Hepatocyte (in vitro differentiated cells): ENCODE results near the gene TMEM203. TPM values are rescaled to one million over a fixed set of nuclear protein-coding genes. Genes with fewer than 3 reads are reported as not detected.

Source experiments
- DNase-seq: peaks from one replicate; pipeline ENCODE4 v3.0.0-alpha.2; 2016; ENCODE audit warnings: low spot score
- H2AFZ ChIP-seq: fragments of 200-600 bp; sonication (generic); 2 replicates; pipeline ENCODE4 v1.6.0; 2016; ENCODE audit warnings: antibody characterized with exemption, mild to moderate bottlenecking
- H3K27ac ChIP-seq: fragments of 200-600 bp; sonication (generic); 2 replicates; pipeline ENCODE4 v1.5.1; 2016; ENCODE audit warnings: mild to moderate bottlenecking
- H3K27me3 ChIP-seq: fragments of 200-600 bp; sonication (generic); 2 replicates; pipeline ENCODE4 v1.6.1; 2016
- H3K36me3 ChIP-seq: fragments of 200-600 bp; sonication (generic); replicated peaks from 2 replicates; pipeline ENCODE4 v1.5.1; 2016; ENCODE audit warnings: low read depth; ENCODE audit not compliant: insufficient read depth
- H3K4me1 ChIP-seq: fragments of 200-600 bp; sonication (generic); 2 replicates; pipeline ENCODE4 v1.5.1; 2016; ENCODE audit warnings: mild to moderate bottlenecking, moderate library complexity; ENCODE audit not compliant: insufficient read depth
- H3K4me2 ChIP-seq: fragments of 200-600 bp; sonication (generic); 2 replicates; pipeline ENCODE4 v1.6.0; 2016
- H3K4me3 ChIP-seq: fragments of 200-600 bp; sonication (generic); 2 replicates; pipeline ENCODE4 v1.5.1; 2016; ENCODE audit warnings: mild to moderate bottlenecking
- H3K79me2 ChIP-seq: fragments of 200-600 bp; sonication (generic); 2 replicates; pipeline ENCODE4 v1.6.0; 2017; ENCODE audit warnings: mild to moderate bottlenecking
- H3K9me2 ChIP-seq: fragments of 200-600 bp; sonication (generic); replicated peaks from 2 replicates; pipeline ENCODE4 v1.6.0; 2017; ENCODE audit warnings: mild to moderate bottlenecking; ENCODE audit not compliant: insufficient read depth
- H3K9me3 ChIP-seq: fragments of 200-600 bp; sonication (generic); 2 replicates; pipeline ENCODE4 v1.5.1; 2016; ENCODE audit warnings: low read depth, mild to moderate bottlenecking
- H4K20me1 ChIP-seq: fragments of 200-600 bp; sonication (generic); 2 replicates; pipeline ENCODE4 v1.6.0; 2016; ENCODE audit warnings: mild to moderate bottlenecking; ENCODE audit not compliant: insufficient read depth, poor library complexity, severe bottlenecking
- CTCF ChIP-seq: fragments of 200-600 bp; sonication (generic); IDR thresholded peaks from 2 replicates; pipeline ENCODE4 v1.5.1; 2016; ENCODE audit warnings: antibody characterized with exemption, mild to moderate bottlenecking; ENCODE audit not compliant: poor library complexity
- EZH2 ChIP-seq: fragments of 200-600 bp; sonication (generic); IDR thresholded peaks from 2 replicates; pipeline ENCODE4 v1.6.1; 2016; ENCODE audit warnings: antibody characterized with exemption, mild to moderate bottlenecking, borderline replicate concordance
- EZH2phosphoT487 ChIP-seq: fragments of 200-600 bp; sonication (generic); IDR thresholded peaks from one replicate; pipeline ENCODE4 v1.6.1; 2018; ENCODE audit warnings: antibody characterized with exemption, mild to moderate bottlenecking, low read depth, moderate library complexity; ENCODE audit not compliant: unreplicated experiment, severe bottlenecking
- WGBS: methylation state at CpG from one replicate; pipeline ENCODE4 v1.1.6; 2016; ENCODE audit warnings: low lambda C conversion rate; ENCODE audit errors: missing lambda C conversion rate; 5-methylcytosine and 5-hydroxymethylcytosine counted together
- polyA plus RNA-seq: library from polyadenylated mRNA; unstranded; fragments of >200 nt; fragmentation: Nextera tagmentation; extraction: Ambion mirVana; gene quantifications from 2 replicates; pipeline ENCODE4 v1.2.1, GENCODE V29; 2016
- total RNA-seq: library from RNA; depleted of rRNA; stranded (reverse); fragments of >200 nt; gene quantifications from 2 replicates; pipeline ENCODE4 v1.2.3, GENCODE V29; 2014

Gene TMEM203
- total RNA-seq (37.6 and 43.5 TPM in 2 replicates), polyA plus RNA-seq (48.3 and 60.7 TPM in 2 replicates)

DNA sequence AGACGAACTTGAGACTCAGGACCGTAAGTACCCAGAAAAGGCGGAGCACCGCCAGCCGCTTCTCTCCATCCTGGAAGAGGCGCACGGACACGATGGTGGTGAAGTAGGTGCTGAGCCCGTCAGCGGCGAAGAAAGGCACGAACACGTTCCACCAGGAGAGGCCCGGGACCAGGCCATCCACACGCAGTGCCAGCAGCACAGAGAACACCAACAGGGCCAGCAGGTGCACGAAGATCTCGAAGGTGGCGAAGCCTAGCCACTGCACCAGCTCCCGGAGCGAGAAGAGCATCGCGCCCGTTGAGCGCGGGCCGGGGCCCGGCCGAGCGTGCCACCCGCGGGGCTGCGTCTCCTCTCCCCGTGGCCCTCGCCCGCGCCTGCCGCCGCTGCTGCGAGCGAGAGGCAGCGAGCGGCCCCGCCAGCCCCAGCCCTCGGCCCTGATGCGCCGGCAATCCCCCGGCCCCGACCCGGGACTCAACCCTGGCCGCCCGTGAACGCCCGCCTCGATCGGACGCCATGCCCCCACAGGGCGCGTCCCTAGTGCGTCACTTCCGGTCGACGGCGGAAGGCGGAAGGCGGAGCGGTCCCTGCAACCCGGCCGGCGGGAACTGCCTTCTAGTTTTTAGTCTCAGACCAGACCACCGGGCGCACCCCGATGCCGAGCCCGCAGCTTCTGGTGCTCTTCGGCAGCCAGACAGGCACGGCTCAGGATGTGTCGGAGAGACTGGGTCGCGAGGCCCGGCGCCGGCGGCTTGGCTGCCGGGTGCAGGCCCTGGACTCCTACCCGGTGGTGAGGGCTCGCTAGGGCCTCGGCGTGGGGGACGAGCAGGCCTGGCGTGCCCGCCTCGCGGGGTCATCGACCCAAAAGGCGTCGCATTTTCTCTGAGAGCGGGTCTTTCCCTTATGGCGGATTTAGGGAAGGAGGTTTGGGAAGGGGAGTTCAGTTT, at the start of gene TMEM203, which contains the start of gene NDOR1:
Gene TMEM203, minus strand, starts transcription at position 523 of the 944 bp plus-strand sequence. Its CDS starts 234 bp downstream, at position 289.
Gene NDOR1, plus strand, starts transcription at position 575 of the 944 bp plus-strand sequence. Its CDS starts 78 bp downstream, at position 653.
- peak; percentile 94 for DNase-seq
- Histone ChIP-seq H3K27me3 (no peaks in the 10 kb centered on the region), H2AFZ (peak within 1 kb of the TSS; percentile 67), H3K9me2 (no peaks in the 10 kb centered on the region), H3K36me3 (no peaks in the 10 kb centered on the region), H3K79me2 (peaks cover 55% of the 10 kb centered on the region), H3K4me1 (peaks cover 29% of the 10 kb centered on the region), H3K9me3 (no peaks in the 10 kb centered on the region), H4K20me1 (no peaks in the 10 kb centered on the region), H3K27ac (peak within 1 kb of the TSS; percentile 88), H3K4me2 (peak within 1 kb of the TSS; percentile 87), H3K4me3 (peak within 1 kb of the TSS; percentile 83)
- 1% methylated on average over 89 of the region's 98 CpGs for WGBS
- no peak for TF ChIP-seq EZH2phosphoT487
- TF ChIP-seq CTCF: no peak
- no peak for TF ChIP-seq EZH2

GRCh38 chr9:137254624-137255447, 49.4 kb upstream of the TMEM203 start, which contains the start of gene NELFB:
Gene NELFB, plus strand, starts transcription at chr9:137255327.
- Histone ChIP-seq H3K27me3 (no peaks in the 10 kb centered on the region), H3K4me2 (peak within 1 kb of the TSS; percentile 98), H3K36me3 (no peaks in the 10 kb centered on the region), H4K20me1 (peaks cover 7% of the 10 kb centered on the region), H3K79me2 (peaks cover 20% of the 10 kb centered on the region), H3K9me2 (no peaks in the 10 kb centered on the region), H3K4me3 (peak within 1 kb of the TSS; percentile 80), H2AFZ (peak within 1 kb of the TSS; percentile 78), H3K9me3 (no peaks in the 10 kb centered on the region), H3K27ac (peak within 1 kb of the TSS; percentile 52), H3K4me1 (peaks cover 15% of the 10 kb centered on the region)
- 0% methylated on average over 18 of the region's 105 CpGs for WGBS
- DNase-seq: peak; percentile 95
- no peak for TF ChIP-seq EZH2

DNA sequence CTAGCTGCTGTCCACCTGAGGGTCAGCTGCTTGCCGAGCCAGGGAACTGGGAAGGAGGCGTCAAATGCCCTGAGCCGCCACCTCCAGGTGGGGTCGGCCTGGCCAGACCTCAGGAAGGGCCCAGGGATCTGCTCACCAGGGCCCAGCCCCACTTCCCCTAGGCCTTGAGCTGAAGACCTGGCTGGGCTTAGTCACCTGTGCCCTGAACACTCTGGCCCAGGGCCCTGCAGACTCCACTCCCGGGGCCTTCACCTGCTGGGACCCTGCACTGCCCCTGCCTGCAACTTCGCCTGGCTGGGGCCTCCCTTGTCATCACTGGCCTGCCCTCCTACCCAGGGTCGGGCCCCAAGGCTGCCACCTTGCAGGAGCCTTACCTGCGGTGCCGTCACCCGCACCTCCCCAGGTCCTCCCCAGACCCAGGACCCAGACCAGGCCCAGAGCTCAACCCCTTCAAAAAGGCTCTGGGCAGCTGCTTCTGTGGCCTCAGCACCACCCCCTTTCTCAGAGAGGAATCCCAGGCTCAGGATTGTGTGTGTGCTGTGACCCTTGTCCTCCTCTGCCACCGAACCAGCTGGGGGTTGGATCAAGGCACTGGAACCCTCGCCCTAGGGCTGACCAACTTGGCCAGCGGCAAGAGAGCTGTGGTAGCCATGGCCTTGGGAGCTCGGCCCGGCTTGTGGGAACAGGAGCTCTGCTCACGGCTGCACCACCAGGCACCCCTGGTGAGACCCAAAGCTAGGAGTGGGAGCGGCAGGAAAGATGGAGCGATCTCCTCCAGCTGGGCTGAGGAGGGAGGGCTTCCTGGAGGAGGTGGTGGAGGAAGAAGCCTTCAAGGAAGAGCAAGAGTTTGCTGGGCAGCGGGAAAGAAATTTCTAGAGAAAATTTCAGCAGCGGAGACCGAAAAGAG, 48.5 kb upstream of the TMEM203 start:
- H2AFZ ChIP-seq: peak overlapping the region; percentile 71
- WGBS: 52% methylated on average over 18 of the region's 21 CpGs

More for the DNA sequence above, 48.5 kb upstream of the TMEM203 start:
- no peak for DNase-seq
- peak overlapping the region; percentile 98 for H3K4me2 ChIP-seq
- H3K27me3 ChIP-seq: no peaks in the 10 kb centered on the region
- H3K79me2 ChIP-seq: peaks cover 20% of the 10 kb centered on the region
- peaks cover 15% of the 10 kb centered on the region for H3K4me1 ChIP-seq
- H4K20me1 ChIP-seq: peaks cover 7% of the 10 kb centered on the region
- H3K36me3 ChIP-seq: no peaks in the 10 kb centered on the region
- peak overlapping the region; percentile 43 for H3K4me3 ChIP-seq
- no peaks in the 10 kb centered on the region for H3K9me2 ChIP-seq
- H3K27ac ChIP-seq: peak overlapping the region; percentile 36
- no peak for TF ChIP-seq CTCF
- TF ChIP-seq EZH2phosphoT487: no peak
- no peak for TF ChIP-seq EZH2
- no peaks in the 10 kb centered on the region for H3K9me3 ChIP-seq
